Stimulated activated CD4-positive, alpha-beta T cell treated with anti-CD3 and anti-CD28 coated beads, Interleukin-4, amount 100 ng/mL, for 24 hours (primary cell): Measurements from ENCODE around the gene FER1L5.

Experiments used
- DNase-seq: peaks from one replicate; pipeline ENCODE4 v3.0.0-alpha.2; 2020

The FER1L5 gene

GRCh38 chr2:96642564-96643360 is at the start of gene FER1L5:
Gene FER1L5, plus strand, starts transcription at chr2:96642764. Its CDS starts 73 bp downstream, at chr2:96642837.
- DNase-seq: no peak

GRCh38 chr2:96594282-96594681 is 48.3 kb upstream of the FER1L5 start:
- DNase-seq: no peak

GRCh38 chr2:96594691-96595152 is 47.8 kb upstream of the FER1L5 start:
- no peak for DNase-seq

GRCh38 chr2:96596596-96596995 is 46.0 kb upstream of the FER1L5 start:
- no peak for DNase-seq

- DNase-seq: no peak
Observed at GRCh38 chr2:96599941-96600340, 42.6 kb upstream of the FER1L5 start.

GRCh38 chr2:96601382-96602292 is 40.9 kb upstream of the FER1L5 start:
- DNase-seq: no peak

GRCh38 chr2:96602330-96602823 is 40.2 kb upstream of the FER1L5 start:
- DNase-seq: no peak

- no peak for DNase-seq
Observed at GRCh38 chr2:96604104-96604503, 38.5 kb upstream of the FER1L5 start.

- DNase-seq: no peak
Observed at GRCh38 chr2:96608469-96609455, 33.8 kb upstream of the FER1L5 start.

GRCh38 chr2:96616128-96616527 is 26.4 kb upstream of the FER1L5 start:
- DNase-seq: no peak

GRCh38 chr2:96616535-96616934 is 26.0 kb upstream of the FER1L5 start:
- no peak for DNase-seq

- DNase-seq: no peak
Observed at GRCh38 chr2:96617012-96617411, 25.6 kb upstream of the FER1L5 start.

GRCh38 chr2:96618596-96619283 is 23.8 kb upstream of the FER1L5 start:
- no peak for DNase-seq

GRCh38 chr2:96622544-96622943 is 20.0 kb upstream of the FER1L5 start:
- DNase-seq: no peak

GRCh38 chr2:96623116-96623515 is 19.4 kb upstream of the FER1L5 start:
- DNase-seq: no peak

GRCh38 chr2:96625571-96626552 is 16.7 kb upstream of the FER1L5 start:
- DNase-seq: no peak

- DNase-seq: no peak
Observed at GRCh38 chr2:96626553-96626942, 16.0 kb upstream of the FER1L5 start.

GRCh38 chr2:96631804-96632435 is 10.6 kb upstream of the FER1L5 start:
- no peak for DNase-seq

GRCh38 chr2:96633641-96634040 is 8.9 kb upstream of the FER1L5 start:
- DNase-seq: no peak
